Fibroblast of lung (primary cell): ENCODE data around the gene ANO6. TPM values are rescaled to one million over a fixed set of nuclear protein-coding genes. Genes with fewer than 3 reads are reported as not detected.
A peak's percentile ranks its signal among the peaks of the same experiment; 100 is the strongest.

ENCODE experiments used
- DNase-seq, 2 donors: peaks; one replicate each; pipeline versions ENCODE4 v3.0.0 to v3.0.0-alpha.2; 2010; ENCODE audit warnings: low read depth in 2 of 2
- H2AFZ ChIP-seq: 2 replicates; pipeline ENCODE4 v1.5.1; 2012; ENCODE audit warnings: low read length, control low read depth, inconsistent platforms
- H3K27ac ChIP-seq: 2 replicates; pipeline ENCODE4 v1.5.1; 2011; ENCODE audit warnings: low read length, control low read depth; ENCODE audit not compliant: insufficient read depth
- H3K27me3 ChIP-seq: 2 replicates; pipeline ENCODE4 v1.5.1; 2011; ENCODE audit warnings: mild to moderate bottlenecking, low read length; ENCODE audit not compliant: control insufficient read depth, insufficient read depth
- H3K36me3 ChIP-seq: 2 replicates; pipeline ENCODE4 v1.5.1; 2011; ENCODE audit warnings: low read length; ENCODE audit not compliant: control insufficient read depth, insufficient read depth
- H3K4me1 ChIP-seq: 2 replicates; pipeline ENCODE4 v1.5.1; 2011; ENCODE audit warnings: low read length; ENCODE audit not compliant: control insufficient read depth, insufficient read depth; ENCODE audit errors: extremely low read depth
- H3K4me2 ChIP-seq: 2 replicates; pipeline ENCODE4 v1.5.1; 2011; ENCODE audit warnings: low read length, control low read depth; ENCODE audit not compliant: insufficient read depth; ENCODE audit errors: extremely low read depth
- H3K4me3 ChIP-seq, 4 experiments: fragments of 200-600 bp in 1 of 4; sonication (generic) in 1 of 4; replicated peaks in 1 of 4; 2 replicates each; pipeline ENCODE4 v1.5.1; 2011 to 2016; ENCODE audit warnings: low read length in 4 of 4, low read depth in 3 of 4, mild to moderate bottlenecking in 3 of 4, control low read depth in 2 of 4, inconsistent platforms in 1 of 4, mixed read lengths in 1 of 4; ENCODE audit not compliant: insufficient read depth in 1 of 4; ENCODE audit errors: control extremely low read depth in 1 of 4
- H3K79me2 ChIP-seq: 2 replicates; pipeline ENCODE4 v1.5.1; 2012; ENCODE audit warnings: mild to moderate bottlenecking, low read length, inconsistent platforms; ENCODE audit not compliant: control insufficient read depth, insufficient read depth
- H3K9ac ChIP-seq: 2 replicates; pipeline ENCODE4 v1.5.1; 2011; ENCODE audit warnings: mild to moderate bottlenecking, low read length, control low read depth; ENCODE audit not compliant: insufficient read depth
- H3K9me3 ChIP-seq: 2 replicates; pipeline ENCODE4 v1.5.1; 2012; ENCODE audit warnings: low read depth, low read length; ENCODE audit not compliant: control insufficient read depth, insufficient read depth
- H4K20me1 ChIP-seq: 2 replicates; pipeline ENCODE4 v1.5.1; 2011; ENCODE audit warnings: low read length; ENCODE audit not compliant: control insufficient read depth, insufficient read depth; ENCODE audit errors: extremely low read depth
- CTCF ChIP-seq, 2 donors: IDR thresholded peaks in 1 of 2; conservative IDR thresholded peaks in 1 of 2; 1 replicate in 1 of 2; 2 replicates in 1 of 2; pipeline ENCODE4 v1.5.1; 2011 to 2012; ENCODE audit warnings: low read length in 2 of 2, control low read depth in 1 of 2, inconsistent platforms in 1 of 2, low read depth in 1 of 2, mild to moderate bottlenecking in 1 of 2
- EZH2 ChIP-seq: IDR thresholded peaks from 2 replicates; pipeline ENCODE4 v1.5.1; 2012; ENCODE audit warnings: low read length, control low read depth, mild to moderate bottlenecking; ENCODE audit errors: missing control alignments
- polyA plus RNA-seq, 2 donors: library from polyadenylated mRNA; depleted of rRNA in 1 of 2; stranded (reverse) in 1 of 2; unstranded in 1 of 2; fragments of >200 nt; gene quantifications; 2 replicates each; pipeline ENCODE4 v1.2.1, GENCODE V29; 2011 to 2012; ENCODE audit warnings: missing spikeins in 1 of 2
- total RNA-seq: library from RNA; depleted of rRNA; stranded (reverse); fragments of >200 nt; gene quantifications from 2 replicates; pipeline ENCODE4 v1.2.1, GENCODE V29; 2014

The ANO6 gene
- total and polyA plus RNA-seq, 2 donors (not counting 1 experiment from before 2014, with no cell fraction given) = 59.1 to 69.1 TPM

GRCh38 chr12:45432710-45433109, 216.8 kb downstream of the ANO6 start:
- no peak overlapping the region for H3K27ac ChIP-seq
- no peak for DNase-seq
- no peaks in the 10 kb centered on the region for H3K36me3 ChIP-seq
- TF ChIP-seq CTCF (conservative IDR thresholded peaks at IDR 0.05 in 1 of 2, IDR thresholded peaks at IDR 0.05 in 1 of 2; ENCODE audit: low read depth in 1 of 2, low read length in 2 of 2) (no peak), EZH2 (no peak)
- no peaks in the 10 kb centered on the region for H3K27me3 ChIP-seq
- H3K4me1 ChIP-seq = no peaks in the 10 kb centered on the region
- H2AFZ ChIP-seq = no peak overlapping the region
- H3K9ac ChIP-seq = no peak overlapping the region
- no peak overlapping the region for H3K4me3 ChIP-seq
- H3K79me2 ChIP-seq = no peaks in the 10 kb centered on the region
- no peak overlapping the region for H3K4me2 ChIP-seq
- H4K20me1 ChIP-seq = no peaks in the 10 kb centered on the region
- H3K9me3 ChIP-seq = no peaks in the 10 kb centered on the region

- H3K9me3 ChIP-seq = no peaks in the 10 kb centered on the region
- H3K79me2 ChIP-seq = no peaks in the 10 kb centered on the region
- peak in 1 of 2 donors; percentile 25 for DNase-seq
- no peak overlapping the region for H2AFZ ChIP-seq
- no peak overlapping the region for H3K4me2 ChIP-seq
- TF ChIP-seq EZH2 = no peak
- TF ChIP-seq CTCF (conservative IDR thresholded peaks at IDR 0.05 in 1 of 2, IDR thresholded peaks at IDR 0.05 in 1 of 2; ENCODE audit: low read depth in 1 of 2, low read length in 2 of 2) = no peak
- H3K36me3 ChIP-seq = no peaks in the 10 kb centered on the region
- no peaks in the 10 kb centered on the region for H4K20me1 ChIP-seq
- H3K27ac ChIP-seq = no peak overlapping the region
- no peak overlapping the region for H3K9ac ChIP-seq
- no peak overlapping the region for H3K4me3 ChIP-seq
- no peaks in the 10 kb centered on the region for H3K4me1 ChIP-seq
- no peaks in the 10 kb centered on the region for H3K27me3 ChIP-seq
These were observed 217.6 kb downstream of the ANO6 start for GRCh38 chr12:45433441-45433868.

- Histone ChIP-seq H3K27ac (no peak overlapping the region), H4K20me1 (no peaks in the 10 kb centered on the region), H3K4me2 (no peak overlapping the region), H3K9ac (no peak overlapping the region), H3K79me2 (no peaks in the 10 kb centered on the region), H2AFZ (no peak overlapping the region), H3K36me3 (no peaks in the 10 kb centered on the region), H3K9me3 (no peaks in the 10 kb centered on the region), H3K4me1 (no peaks in the 10 kb centered on the region), H3K27me3 (no peaks in the 10 kb centered on the region), H3K4me3 (no peak overlapping the region)
- TF ChIP-seq CTCF (conservative IDR thresholded peaks at IDR 0.05 in 1 of 2, IDR thresholded peaks at IDR 0.05 in 1 of 2; ENCODE audit: low read depth in 1 of 2, low read length in 2 of 2) = no peak
- no peak for TF ChIP-seq EZH2
- no peak for DNase-seq
These were observed 218.2 kb downstream of the ANO6 start for GRCh38 chr12:45434094-45434493.
